ENCODE results near the gene BSN.

GRCh38 chr3:49702672-49703071 is 148.4 kb downstream of the BSN start:
- no peak for TF ChIP-seq POLR2A (IDR thresholded peaks at IDR 0.05)
- no peak for TF ChIP-seq CTCF (IDR thresholded peaks at IDR 0.05)
- no peak for TF ChIP-seq POLR2AphosphoS5 (IDR thresholded peaks at IDR 0.05)
- no peak for TF ChIP-seq EP300 (IDR thresholded peaks at IDR 0.05)

Measured in suprapubic skin (tissue), 4 donors.